ENCODE data around the gene CDC20. TPM values are rescaled to one million over a fixed set of nuclear protein-coding genes. Genes with fewer than 3 reads are reported as not detected.

CDC20 gene
- total and polyA plus RNA-seq, 7 experiments from 2014 or later: 0.38 to 101 (median 0.78) TPM; not detected in 2

Small RNA genes lying within 50 kb of the gene (microRNA-seq; reads per million reads assigned to microRNA genes)
- gene MIR6734 (ENCODE audit: borderline microRNAs expressed): not detected

Other genes starting within 250 kb of the CDC20 start
- gene EBNA1BP2, start 186.7 kb upstream of the CDC20 start, total RNA-seq: 10 to 100 TPM; 17.8 to 46.1 (median 22.7) TPM
- 10 to 100 TPM; 51.9 to 56.5 TPM for gene EBNA1BP2, start 186.7 kb upstream of the CDC20 start, polyA plus RNA-seq
- under 1 TPM in 1 of 5 experiments, not detected in 4; 0.07 TPM for gene CFAP57, start 186.7 kb upstream of the CDC20 start, total RNA-seq
- gene CFAP57, start 186.7 kb upstream of the CDC20 start, polyA plus RNA-seq: not detected
- under 1 TPM in 1 of 5 experiments, not detected in 4; 0.21 TPM for gene TMEM125, start 89.0 kb upstream of the CDC20 start, total RNA-seq
- under 1 TPM in 1 of 2 donors, not detected in 1; 0.50 TPM for gene TMEM125, start 89.0 kb upstream of the CDC20 start, polyA plus RNA-seq
- not detected for gene C1orf210, start 73.4 kb upstream of the CDC20 start, total RNA-seq
- not detected for gene C1orf210, start 73.4 kb upstream of the CDC20 start, polyA plus RNA-seq
- 1 to 10 TPM in 1 of 5 experiments, under 1 TPM in 1, not detected in 3; 0.19 to 1.9 TPM for gene TIE1, start 58.0 kb upstream of the CDC20 start, total RNA-seq
- gene TIE1, start 58.0 kb upstream of the CDC20 start, polyA plus RNA-seq: not detected
- gene MPL, start 21.2 kb upstream of the CDC20 start, total RNA-seq: under 1 TPM in 2 of 5 experiments, not detected in 3; 0.21 to 0.98 TPM
- gene MPL, start 21.2 kb upstream of the CDC20 start, polyA plus RNA-seq: not detected
- gene ELOVL1, start 9.0 kb downstream of the CDC20 start, total RNA-seq: 10 to 100 TPM; 25.9 to 65.3 (median 32.3) TPM
- 10 to 100 TPM; 46.8 to 55.1 TPM for gene ELOVL1, start 9.0 kb downstream of the CDC20 start, polyA plus RNA-seq
- 10 to 100 TPM; 14.5 to 37.8 (median 30.1) TPM for gene MED8, start 30.8 kb downstream of the CDC20 start, total RNA-seq
- gene MED8, start 30.8 kb downstream of the CDC20 start, polyA plus RNA-seq: 10 to 100 TPM; 28.8 to 53.8 TPM
- 100 to 1,000 TPM in 4 of 5 experiments, 10 to 100 TPM in 1; 80.5 to 153 (median 131) TPM for gene SZT2, start 30.9 kb downstream of the CDC20 start, total RNA-seq
- gene SZT2, start 30.9 kb downstream of the CDC20 start, polyA plus RNA-seq: 1 to 10 TPM; 4.4 to 8.9 TPM
- gene HYI, start 95.0 kb downstream of the CDC20 start, total RNA-seq: 10 to 100 TPM; 15.8 to 29.3 (median 26.8) TPM
- gene HYI, start 95.0 kb downstream of the CDC20 start, polyA plus RNA-seq: 1 to 10 TPM; 4.4 to 5.6 TPM
- 1 to 10 TPM in 2 of 5 experiments, under 1 TPM in 1, not detected in 2; 0.49 to 2.3 (median 1.8) TPM for gene PTPRF, start 171.9 kb downstream of the CDC20 start, total RNA-seq
- not detected for gene PTPRF, start 171.9 kb downstream of the CDC20 start, polyA plus RNA-seq

Data from naive thymus-derived CD4-positive, alpha-beta T cell (primary cell).